Measurements from ENCODE around the gene ATP8A2.

The ATP8A2 gene

DNA sequence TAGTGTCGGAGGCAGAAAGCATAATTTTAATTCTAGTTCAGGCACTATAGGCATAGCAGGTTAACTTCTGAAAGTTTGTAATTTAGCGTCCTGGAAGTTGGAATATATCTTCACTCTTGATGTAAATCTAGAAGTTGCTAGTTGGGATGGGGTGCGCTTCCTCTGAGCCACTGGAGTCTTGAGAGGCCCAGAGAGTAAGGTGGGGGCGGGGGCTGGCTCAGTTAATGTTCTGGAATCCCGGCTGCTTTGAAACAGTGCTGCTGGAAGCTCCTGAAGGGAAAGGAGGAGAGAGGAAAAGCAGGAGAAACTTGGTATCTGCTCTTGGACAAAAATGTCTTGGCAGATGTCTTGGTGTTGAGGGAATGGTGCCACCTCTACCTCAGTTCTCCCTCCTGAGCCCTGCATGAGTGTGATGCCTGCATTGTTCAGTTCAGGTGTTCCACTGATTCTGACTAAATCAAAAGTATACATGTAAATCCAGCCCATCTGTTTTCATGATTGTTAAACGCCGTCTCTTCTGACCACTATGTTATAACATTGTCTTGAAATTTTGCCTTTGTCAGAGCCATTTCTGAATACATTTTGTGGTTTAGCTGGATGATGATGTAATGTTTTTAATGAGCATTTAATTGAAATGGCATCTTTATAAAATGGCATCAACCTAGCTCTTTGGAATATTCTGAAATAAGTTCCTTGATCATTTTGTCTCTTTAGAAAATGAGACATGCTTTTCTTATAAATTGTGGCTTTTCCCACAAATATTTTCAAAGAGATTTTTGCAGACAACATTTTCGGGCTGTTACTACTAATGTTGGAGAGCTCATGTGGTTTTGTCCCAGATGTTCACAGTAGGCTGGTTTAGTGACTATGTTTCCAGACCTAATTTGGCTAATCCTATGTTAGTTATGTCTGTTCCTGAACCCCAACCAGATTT is 477.3 kb downstream of the ATP8A2 start:
- no peak for DNase-seq (ENCODE audit: low read depth)
- H3K4me3 ChIP-seq (ENCODE audit: low read depth, low read length), result no peak overlapping the region

DNA sequence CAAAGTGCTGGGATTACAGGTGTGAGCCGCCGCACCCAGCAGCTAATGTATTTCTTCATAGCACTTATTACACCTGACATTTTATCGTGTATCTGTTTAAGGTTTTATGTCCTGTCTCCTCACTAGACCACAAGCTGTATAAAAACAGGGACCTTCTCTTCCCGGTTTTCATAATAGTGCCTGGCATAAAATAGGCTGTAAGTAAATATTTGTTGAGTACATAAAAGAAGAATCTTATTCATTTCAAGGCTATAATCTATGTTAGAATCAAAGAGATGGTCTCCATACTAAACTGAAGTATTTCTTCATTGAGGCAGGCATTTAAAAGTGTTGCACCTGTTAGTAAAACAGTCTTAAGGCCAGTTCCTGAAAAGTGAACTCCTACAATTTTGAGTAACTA is 486.1 kb downstream of the ATP8A2 start:
- no peak for DNase-seq (ENCODE audit: low read depth)
- no peak overlapping the region for H3K4me3 ChIP-seq (ENCODE audit: low read depth, low read length)

DNA sequence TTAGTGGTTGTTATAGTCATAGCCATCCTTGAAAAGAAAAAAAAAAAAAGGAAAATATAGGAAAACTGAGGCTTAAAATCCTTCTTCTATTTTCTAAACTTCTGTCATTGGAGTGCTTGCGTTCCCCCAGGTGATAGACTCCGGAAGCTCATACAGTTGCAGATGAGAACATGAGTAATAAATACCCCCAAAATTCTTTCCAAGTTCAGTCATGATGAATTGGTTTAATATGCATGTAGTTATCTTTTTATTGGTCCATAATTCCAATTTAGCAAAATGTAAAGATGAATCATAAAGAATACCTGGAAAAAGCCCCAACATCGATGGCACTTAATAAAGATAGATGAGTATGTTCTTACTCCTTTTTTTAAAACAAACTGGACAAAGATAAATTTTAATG is 487.8 kb downstream of the ATP8A2 start:
- H3K4me3 ChIP-seq (ENCODE audit: low read depth, low read length), result no peak overlapping the region
- DNase-seq (ENCODE audit: low read depth), result no peak

DNA sequence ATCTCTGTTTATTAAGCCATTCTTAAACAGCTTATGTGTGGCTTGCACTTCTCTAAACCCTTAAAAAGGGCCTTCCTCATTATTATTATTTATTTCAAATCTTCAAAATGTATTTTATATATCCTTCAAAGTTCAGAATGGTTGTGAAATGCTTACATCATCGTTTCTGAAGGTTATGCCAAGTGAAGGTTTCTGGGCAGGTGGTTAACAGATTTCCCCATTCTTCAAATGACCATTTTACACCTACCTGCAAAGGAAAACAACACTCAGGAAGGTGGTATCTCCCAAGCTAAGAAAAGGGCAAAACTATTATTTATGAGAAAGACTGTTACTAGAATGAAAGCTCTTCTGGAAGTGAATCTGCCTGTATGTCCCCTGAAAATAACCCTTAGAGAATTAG is 488.5 kb downstream of the ATP8A2 start:
- H3K4me3 ChIP-seq (ENCODE audit: low read depth, low read length), result no peak overlapping the region
- DNase-seq (ENCODE audit: low read depth), result no peak

DNA sequence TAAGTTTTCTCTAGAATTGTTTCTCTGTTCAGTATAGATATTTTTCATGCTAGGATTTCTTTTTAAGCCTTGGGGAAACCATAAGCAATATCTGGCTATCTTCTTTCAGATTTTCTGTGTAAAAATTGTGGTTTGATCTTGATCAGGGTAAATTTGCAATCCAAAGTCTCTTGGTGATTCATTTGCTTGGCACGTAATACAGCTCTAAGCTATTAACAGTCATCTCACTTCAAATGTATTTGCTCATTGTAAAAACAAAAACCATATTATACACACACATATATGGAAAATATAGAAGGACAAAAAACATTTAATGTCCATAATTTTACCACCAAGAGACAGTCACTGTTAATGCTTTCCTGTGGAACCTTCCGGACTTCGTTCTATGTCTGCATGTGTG is 489.1 kb downstream of the ATP8A2 start:
- no peak overlapping the region for H3K4me3 ChIP-seq (ENCODE audit: low read depth, low read length)
- DNase-seq (ENCODE audit: low read depth), result no peak

DNA sequence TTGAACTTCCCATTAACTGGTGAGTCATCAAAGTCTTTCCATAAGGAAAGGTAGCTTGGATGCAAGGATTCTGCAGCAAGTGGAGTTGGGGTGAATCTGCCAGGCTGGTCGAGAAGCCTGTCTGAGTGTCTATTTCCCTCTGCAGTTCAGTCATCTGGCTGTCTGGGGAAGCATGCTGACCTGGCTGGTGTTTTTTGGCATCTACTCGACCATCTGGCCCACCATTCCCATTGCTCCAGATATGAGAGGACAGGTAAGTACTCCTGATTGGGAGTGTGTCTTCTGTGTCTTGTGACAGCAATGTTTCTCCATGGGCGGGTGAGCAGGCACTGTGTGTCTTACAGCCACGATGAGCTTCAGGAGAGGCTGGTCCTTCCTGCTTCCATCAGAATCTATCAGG is 490.4 kb downstream of the ATP8A2 start:
- DNase-seq (ENCODE audit: low read depth), result no peak
- H3K4me3 ChIP-seq (ENCODE audit: low read depth, low read length), result no peak overlapping the region

DNA sequence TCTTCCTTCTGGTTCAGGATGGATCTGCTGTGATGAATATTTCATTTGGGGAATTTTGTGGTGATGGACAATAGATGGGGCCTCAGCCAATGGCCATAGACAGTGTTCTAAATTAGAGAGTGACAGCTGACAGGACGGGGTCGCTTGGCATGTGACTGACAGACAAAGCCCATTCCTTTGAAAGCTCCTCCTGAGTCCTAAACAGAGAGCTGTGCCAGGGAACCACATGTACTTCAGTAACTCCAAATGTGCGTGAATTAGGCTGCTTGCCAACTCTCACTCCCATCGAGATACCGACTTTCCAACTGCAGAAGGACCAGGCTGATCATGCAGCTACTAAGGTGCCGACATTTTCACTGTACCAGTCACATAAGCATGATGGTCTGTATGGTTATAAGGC is 492.3 kb downstream of the ATP8A2 start:
- H3K4me3 ChIP-seq (ENCODE audit: low read depth, low read length), result no peak overlapping the region
- DNase-seq (ENCODE audit: low read depth), result no peak

DNA sequence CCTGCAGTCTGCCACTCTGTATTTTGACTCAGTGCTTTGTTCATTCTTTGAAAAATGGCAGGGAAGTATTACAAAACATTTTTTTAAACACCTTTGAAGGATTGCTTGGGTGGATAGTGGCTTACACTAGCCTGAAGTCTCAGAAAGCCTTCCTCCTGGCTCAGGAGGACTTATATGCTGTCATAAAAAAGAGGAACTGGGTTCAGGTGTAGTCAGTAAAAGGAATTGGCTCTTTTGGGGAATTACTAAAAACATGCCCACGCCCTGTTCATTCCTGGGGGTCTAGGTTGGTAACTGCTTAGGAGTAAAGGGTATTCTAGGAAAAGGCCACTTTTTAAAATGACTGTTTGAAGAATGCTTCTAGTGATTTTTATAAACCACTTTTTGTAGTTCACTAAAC is 493.2 kb downstream of the ATP8A2 start:
- no peak for DNase-seq (ENCODE audit: low read depth)
- H3K4me3 ChIP-seq (ENCODE audit: low read depth, low read length), result no peak overlapping the region

DNA sequence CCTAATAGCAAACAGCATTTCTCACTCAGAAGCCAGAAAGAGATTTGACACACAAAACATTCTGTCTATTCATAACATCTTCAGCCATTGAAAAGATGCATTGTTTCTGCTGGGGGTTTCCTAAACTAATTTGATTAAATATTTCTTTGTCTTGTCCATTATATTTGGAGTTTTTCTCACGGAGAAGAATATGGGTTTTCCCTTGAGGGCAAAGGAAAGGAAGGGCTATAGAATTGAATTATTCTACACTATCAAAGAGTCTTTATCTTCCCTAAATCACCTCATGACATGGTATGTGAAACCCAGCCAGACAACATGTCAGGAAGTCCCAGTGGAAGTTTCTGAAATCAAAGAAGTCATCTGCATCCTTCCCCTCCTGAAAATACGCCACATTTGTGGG is 493.6 kb downstream of the ATP8A2 start:
- no peak for DNase-seq (ENCODE audit: low read depth)
- H3K4me3 ChIP-seq (ENCODE audit: low read depth, low read length), result no peak overlapping the region

DNA sequence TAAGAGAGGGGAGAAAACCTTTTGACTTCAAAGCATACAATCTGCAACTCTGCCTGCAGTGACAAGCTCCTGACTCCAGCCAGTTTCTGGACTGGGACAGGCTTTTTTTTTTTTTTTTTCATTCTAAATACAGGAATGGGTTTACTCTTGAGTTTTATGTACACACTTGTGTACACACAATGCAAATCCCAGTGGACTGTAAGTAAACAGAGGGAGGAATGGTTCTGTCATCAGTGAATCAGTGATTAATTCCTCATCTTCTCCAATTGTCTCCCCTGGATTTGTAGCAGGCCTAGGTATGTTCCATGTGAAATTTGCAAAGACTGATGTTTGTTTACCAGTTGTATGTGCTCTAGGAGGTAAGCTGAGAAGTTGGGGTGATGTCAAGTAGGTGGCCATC is 495.3 kb downstream of the ATP8A2 start:
- H3K4me3 ChIP-seq (ENCODE audit: low read depth, low read length), result no peak overlapping the region
- no peak for DNase-seq (ENCODE audit: low read depth)

DNA sequence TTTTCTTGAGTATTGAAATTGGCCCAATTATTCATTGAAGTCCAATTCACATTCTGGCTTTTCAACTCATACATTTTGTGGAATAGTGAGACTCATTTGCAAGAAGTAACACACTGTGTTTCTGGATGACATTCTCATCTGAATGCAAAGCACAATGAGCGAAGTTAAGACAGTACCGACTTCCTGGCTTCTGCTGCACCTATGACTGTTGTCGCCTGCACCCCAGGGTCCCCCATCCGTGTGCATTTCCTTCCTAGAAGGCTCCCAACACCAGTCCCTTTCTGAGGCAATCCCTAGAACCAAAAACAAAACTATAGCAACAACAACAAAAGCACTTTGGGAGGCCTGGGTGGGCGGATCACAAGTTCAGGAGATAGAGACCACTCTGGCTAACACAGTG is 496.7 kb downstream of the ATP8A2 start:
- no peak overlapping the region for H3K4me3 ChIP-seq (ENCODE audit: low read depth, low read length)
- no peak for DNase-seq (ENCODE audit: low read depth)

DNA sequence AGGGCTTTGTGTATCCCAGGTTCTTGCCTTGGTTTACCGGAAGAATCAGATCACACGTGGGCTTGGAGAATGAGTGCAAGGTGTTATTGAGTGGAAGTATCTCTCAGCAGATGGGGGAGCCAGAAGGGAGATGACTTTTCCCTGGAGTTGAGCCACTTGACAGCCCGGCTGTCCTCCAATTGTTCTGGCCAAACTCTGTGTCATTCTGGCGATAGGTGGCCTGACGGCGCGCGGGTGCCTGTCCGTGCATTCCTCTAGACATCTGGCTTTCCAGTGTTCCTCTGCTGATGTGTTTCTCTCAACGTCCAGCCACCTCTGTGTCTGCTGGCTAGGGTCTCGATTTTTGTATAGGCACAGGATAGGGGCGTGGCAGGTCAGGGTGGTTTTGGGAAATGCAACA is 498.2 kb downstream of the ATP8A2 start:
- H3K4me3 ChIP-seq (ENCODE audit: low read depth, low read length), result no peak overlapping the region
- DNase-seq (ENCODE audit: low read depth), result no peak

DNA sequence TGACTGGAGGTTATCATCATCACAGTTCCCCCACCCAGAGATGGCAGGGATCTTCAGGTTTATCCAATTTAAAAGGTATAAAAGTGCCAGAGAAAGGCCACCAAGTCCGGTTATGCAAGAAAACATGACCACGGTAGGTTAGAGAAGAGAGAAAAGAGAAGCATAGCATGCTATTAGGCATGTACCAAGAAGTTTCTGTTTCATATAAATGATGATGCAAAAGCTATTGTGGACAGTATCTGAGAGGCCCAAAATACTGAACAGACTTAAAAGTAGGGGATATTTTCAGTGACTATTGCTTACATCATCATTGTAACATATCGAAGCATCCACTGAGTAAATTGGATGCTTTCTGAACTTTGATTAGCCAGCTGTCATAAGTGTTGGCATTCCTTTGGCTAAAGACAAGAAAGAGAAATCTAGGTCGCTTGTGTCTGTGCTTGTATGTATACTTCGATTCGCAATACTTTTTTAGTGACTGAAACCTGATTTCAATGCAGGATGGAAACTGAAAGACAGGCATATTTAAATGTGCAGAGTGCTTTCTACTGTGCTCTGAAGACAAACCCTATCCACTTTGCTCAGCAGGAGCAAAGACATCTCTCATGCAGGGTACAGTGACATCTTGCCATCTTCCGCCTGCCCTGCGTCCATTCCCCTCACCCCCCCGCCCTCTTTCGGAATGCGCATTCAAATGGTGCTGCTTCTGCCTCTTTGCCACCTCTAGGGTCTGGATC is 499.8 kb downstream of the ATP8A2 start:
- DNase-seq (ENCODE audit: low read depth), result no peak
- H3K4me3 ChIP-seq (ENCODE audit: low read depth, low read length), result no peak overlapping the region

DNA sequence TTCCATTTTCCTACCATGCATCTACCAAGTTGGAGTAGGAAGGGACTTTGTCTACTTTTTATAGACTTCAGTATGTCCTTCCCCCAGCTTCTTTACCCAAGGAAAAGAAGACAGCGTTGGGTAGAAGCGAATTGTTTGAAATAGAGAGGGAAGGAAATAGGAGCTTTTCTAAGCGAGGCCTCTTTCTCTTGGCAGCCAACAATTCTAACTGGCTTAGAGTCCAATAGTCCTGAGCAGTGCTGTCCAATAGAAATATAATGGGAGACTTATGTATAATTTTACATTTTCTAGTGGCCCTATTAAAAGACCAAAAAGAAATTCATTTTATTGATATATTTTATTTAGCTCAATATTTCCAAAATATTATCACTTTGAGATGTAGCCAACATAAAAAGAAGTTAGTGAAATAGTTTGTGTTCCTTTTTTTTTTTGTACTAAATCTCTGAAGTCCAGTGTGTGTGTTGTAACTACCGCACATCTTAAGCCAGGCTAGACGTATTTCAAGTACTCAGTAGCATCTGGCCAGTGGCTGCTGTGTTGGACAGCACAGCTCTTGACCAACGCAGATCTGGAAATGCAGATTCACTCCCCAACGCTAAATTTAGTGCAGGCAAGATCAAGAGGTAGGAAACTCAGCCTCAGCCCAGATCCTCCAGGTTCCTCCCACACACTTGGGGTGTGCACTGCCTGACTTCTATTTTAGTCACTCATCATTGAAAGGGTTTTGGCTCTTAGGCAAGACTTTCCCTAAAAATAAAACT is 500.9 kb downstream of the ATP8A2 start:
- H3K4me3 ChIP-seq (ENCODE audit: low read depth, low read length), result no peak overlapping the region
- no peak for DNase-seq (ENCODE audit: low read depth)

DNA sequence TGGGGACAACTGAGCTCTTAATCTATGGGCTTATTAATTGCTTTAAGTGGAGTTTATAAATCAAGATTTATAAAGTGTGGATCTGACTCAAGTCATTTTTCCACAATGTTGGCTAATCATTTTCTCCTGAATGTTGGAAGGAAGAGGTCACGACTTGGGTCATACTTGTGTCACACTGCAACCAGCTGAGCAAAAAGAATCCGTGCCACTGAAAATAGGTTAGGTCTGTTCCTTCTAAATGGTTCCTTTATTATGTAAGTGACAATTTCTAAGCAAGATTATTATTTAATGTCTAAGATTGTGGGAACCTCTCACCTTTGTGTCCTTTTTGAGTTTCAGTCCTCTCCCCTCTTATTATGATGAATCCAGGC is 501.5 kb downstream of the ATP8A2 start:
- no peak for DNase-seq (ENCODE audit: low read depth)
- H3K4me3 ChIP-seq (ENCODE audit: low read depth, low read length), result no peak overlapping the region

DNA sequence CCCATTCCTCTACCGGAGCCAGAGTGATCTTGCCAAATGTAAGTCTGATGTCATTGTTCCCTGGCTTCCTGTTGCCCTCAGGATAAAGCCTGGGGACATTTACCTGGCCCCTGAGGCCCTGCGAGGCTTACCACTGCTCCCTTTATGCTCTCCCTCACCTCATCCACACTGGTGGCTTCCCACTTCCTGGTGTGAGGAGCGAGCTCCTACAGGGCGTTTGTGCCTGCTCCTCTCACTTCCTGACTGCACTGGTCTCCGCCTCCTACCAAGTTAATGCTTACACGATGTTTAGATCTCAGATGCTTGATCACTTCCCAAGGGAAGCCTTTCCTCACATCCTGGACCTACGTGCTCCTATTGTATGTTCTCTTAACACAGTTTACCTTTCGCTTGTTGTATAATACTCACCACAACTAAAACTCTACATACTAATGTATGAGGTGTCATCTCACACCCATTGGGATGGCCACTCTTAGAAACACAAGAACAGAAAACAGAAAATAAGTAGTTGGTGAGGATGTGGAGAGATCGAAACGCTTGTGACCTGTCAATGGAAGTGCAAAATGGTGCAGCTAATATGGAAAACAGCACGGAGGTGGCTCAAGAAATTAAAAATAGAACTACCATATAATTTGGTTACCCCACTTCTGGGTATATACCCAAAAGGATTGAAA is 502.4 kb downstream of the ATP8A2 start:
- DNase-seq (ENCODE audit: low read depth), result no peak
- H3K4me3 ChIP-seq (ENCODE audit: low read depth, low read length), result no peak overlapping the region

DNA sequence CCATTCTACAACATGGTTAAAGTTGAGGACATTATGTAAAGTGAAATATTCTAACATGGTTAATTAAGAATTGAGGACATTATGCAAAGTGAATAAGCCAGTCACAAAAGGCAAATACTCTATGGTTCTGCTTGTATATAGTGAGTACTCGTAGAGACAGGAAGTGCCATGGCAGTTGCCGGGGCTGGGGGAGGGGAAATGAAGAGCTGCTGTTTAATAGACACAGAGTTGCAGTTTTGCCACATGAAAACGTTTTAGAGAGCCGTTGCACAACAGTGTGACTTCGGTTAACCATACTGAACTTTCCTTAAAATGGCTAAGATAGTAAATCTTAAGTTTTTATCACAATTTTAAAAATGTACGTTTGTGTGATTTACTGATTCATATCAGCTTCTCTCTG is 503.1 kb downstream of the ATP8A2 start:
- H3K4me3 ChIP-seq (ENCODE audit: low read depth, low read length), result no peak overlapping the region

DNA sequence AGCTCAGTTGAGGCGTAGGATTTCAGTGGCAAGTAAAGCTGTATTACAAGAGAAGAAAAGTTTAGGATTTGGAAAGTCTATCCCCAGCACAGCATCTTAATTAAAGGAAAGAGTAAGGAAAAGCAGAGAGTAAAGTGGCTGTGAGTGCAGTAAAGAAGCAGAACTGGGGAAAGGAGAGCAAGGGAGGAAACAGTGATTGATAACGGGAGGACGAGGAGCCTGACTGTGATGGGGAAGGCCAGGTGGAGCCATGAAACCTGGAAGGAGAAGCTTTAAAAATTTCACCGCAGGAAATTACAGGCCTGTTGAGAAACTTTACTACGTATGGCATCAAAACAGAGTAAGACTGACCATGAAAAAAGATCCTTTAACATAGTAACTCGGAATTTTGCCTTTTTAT is 504.5 kb downstream of the ATP8A2 start:
- no peak for DNase-seq (ENCODE audit: low read depth)
- H3K4me3 ChIP-seq (ENCODE audit: low read depth, low read length), result no peak overlapping the region

More for the DNA sequence above, 503.1 kb downstream of the ATP8A2 start:
- DNase-seq (ENCODE audit: low read depth), result no peak

DNA sequence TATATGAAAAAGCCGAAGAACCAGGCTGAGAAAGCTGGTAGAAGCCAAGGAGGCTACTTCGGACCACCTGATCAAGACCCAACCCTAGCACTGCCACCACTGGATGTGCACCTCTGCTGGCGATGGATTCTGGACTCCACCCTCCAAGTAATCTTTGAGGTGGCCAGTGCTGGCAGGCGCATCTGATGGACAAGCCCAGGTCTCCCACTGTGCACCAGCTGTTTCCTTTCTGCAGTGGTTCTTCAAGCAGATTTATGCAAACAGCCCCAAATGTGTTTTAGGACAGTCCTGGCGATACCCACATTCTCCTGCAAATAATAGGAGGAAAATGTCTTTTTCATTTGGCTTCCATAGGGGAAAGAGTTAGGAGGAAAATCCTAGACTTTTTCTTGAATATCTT is 507.7 kb downstream of the ATP8A2 start:
- no peak overlapping the region for H3K4me3 ChIP-seq (ENCODE audit: low read depth, low read length)
- no peak for DNase-seq (ENCODE audit: low read depth)

Measured in skeletal muscle cell (primary cell).